Measurements from ENCODE around the gene SH3PXD2A.

Gene SH3PXD2A

GRCh38 chr10:103580430-103580829, 274.9 kb downstream of the SH3PXD2A start:
- no peak for DNase-seq (ENCODE audit: low read depth)

GRCh38 chr10:103580011-103580410, 275.4 kb downstream of the SH3PXD2A start:
- no peak for DNase-seq (ENCODE audit: low read depth)

- DNase-seq (ENCODE audit: low read depth), result no peak
Measured at GRCh38 chr10:103578782-103579382, 276.5 kb downstream of the SH3PXD2A start.

GRCh38 chr10:103576862-103577261, 278.5 kb downstream of the SH3PXD2A start:
- DNase-seq (ENCODE audit: low read depth), result no peak

GRCh38 chr10:103576076-103576471, 279.3 kb downstream of the SH3PXD2A start:
- no peak for DNase-seq (ENCODE audit: low read depth)

- DNase-seq (ENCODE audit: low read depth), result no peak
Measured at GRCh38 chr10:103575416-103576075, 279.8 kb downstream of the SH3PXD2A start.

- DNase-seq (ENCODE audit: low read depth), result no peak
Measured at GRCh38 chr10:103574097-103575061, 281.0 kb downstream of the SH3PXD2A start.

- DNase-seq (ENCODE audit: low read depth), result no peak
Measured at GRCh38 chr10:103573205-103573487, 282.2 kb downstream of the SH3PXD2A start.

GRCh38 chr10:103572347-103573204, 282.8 kb downstream of the SH3PXD2A start:
- no peak for DNase-seq (ENCODE audit: low read depth)

- no peak for DNase-seq (ENCODE audit: low read depth)
Measured at GRCh38 chr10:103571656-103571975, 283.8 kb downstream of the SH3PXD2A start.

GRCh38 chr10:103570844-103571655, 284.3 kb downstream of the SH3PXD2A start:
- no peak for DNase-seq (ENCODE audit: low read depth)

GRCh38 chr10:103569896-103570295, 285.5 kb downstream of the SH3PXD2A start:
- DNase-seq (ENCODE audit: low read depth), result no peak

- DNase-seq (ENCODE audit: low read depth), result no peak
Measured at GRCh38 chr10:103568505-103568904, 286.9 kb downstream of the SH3PXD2A start.

GRCh38 chr10:103566536-103566935, 288.8 kb downstream of the SH3PXD2A start:
- no peak for DNase-seq (ENCODE audit: low read depth)

GRCh38 chr10:103564776-103565520, 290.4 kb downstream of the SH3PXD2A start:
- no peak for DNase-seq (ENCODE audit: low read depth)

GRCh38 chr10:103564116-103564501, 291.3 kb downstream of the SH3PXD2A start:
- DNase-seq (ENCODE audit: low read depth), result no peak

- no peak for DNase-seq (ENCODE audit: low read depth)
Measured at GRCh38 chr10:103563231-103564115, 291.9 kb downstream of the SH3PXD2A start.

GRCh38 chr10:103562383-103562782, 293.0 kb downstream of the SH3PXD2A start:
- DNase-seq (ENCODE audit: low read depth), result no peak

GRCh38 chr10:103560886-103561285, 294.5 kb downstream of the SH3PXD2A start:
- no peak for DNase-seq (ENCODE audit: low read depth)

GRCh38 chr10:103559776-103560175, 295.6 kb downstream of the SH3PXD2A start:
- no peak for DNase-seq (ENCODE audit: low read depth)

Measured in activated T-cell treated with anti-CD3 and anti-CD28 coated beads for 24 hours (primary cell).